Measurements from ENCODE around the gene LLGL1.

- no peak for TF ChIP-seq CTCF (IDR thresholded peaks at IDR 0.05)
- no peak for TF ChIP-seq EZH2 (IDR thresholded peaks at IDR 0.05)
These were observed 37.3 kb upstream of the LLGL1 start for GRCh38 chr17:18187821-18188761.
